C4-2B (cell line): ENCODE data around the gene OR6C68.

ENCODE experiments used
- ZFX ChIP-seq: fragments of 450-650 bp; IDR thresholded peaks from 2 replicates; pipeline ENCODE4 v1.6.1; 2017
- TF ChIP-seq, protein P1 (sequence below): fragments of 450-650 bp; conservative IDR thresholded peaks from 2 replicates; pipeline ENCODE4 v1.5.1; 2017; ENCODE audit warnings: mild to moderate bottlenecking

DNA sequence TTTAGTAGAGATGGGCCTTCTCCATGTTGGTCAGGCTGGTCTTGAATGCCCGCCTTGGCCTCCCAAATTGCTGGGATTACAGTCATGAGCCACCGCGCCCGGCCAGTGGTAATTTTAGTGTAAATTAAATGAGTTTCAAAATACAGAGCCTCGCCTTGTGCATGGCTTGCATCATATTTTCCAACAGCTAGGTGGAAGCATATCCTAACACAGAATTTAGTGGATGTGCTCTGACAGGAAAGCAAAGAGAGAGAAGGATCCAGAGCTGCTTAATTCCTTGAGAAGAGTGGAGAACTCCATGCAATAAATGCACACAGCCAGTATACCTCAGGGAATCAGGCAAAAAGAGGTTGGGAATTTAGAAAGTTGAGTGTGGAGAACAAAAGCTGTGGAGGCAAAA lies 45.9 kb upstream of the OR6C68 start:
- TF ChIP-seq, protein P1, sequence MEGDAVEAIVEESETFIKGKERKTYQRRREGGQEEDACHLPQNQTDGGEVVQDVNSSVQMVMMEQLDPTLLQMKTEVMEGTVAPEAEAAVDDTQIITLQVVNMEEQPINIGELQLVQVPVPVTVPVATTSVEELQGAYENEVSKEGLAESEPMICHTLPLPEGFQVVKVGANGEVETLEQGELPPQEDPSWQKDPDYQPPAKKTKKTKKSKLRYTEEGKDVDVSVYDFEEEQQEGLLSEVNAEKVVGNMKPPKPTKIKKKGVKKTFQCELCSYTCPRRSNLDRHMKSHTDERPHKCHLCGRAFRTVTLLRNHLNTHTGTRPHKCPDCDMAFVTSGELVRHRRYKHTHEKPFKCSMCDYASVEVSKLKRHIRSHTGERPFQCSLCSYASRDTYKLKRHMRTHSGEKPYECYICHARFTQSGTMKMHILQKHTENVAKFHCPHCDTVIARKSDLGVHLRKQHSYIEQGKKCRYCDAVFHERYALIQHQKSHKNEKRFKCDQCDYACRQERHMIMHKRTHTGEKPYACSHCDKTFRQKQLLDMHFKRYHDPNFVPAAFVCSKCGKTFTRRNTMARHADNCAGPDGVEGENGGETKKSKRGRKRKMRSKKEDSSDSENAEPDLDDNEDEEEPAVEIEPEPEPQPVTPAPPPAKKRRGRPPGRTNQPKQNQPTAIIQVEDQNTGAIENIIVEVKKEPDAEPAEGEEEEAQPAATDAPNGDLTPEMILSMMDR = peak; percentile 25
- TF ChIP-seq ZFX = no peak
